Subcutaneous adipose tissue (tissue), 4 donors: ENCODE data around the gene AUTS2. TPM values are rescaled to one million over a fixed set of nuclear protein-coding genes. Genes with fewer than 3 reads are reported as not detected.

Source experiments
- total RNA-seq, 4 donors: library from RNA; depleted of rRNA; stranded (reverse); fragments of >200 nt; gene quantifications; one replicate each; pipeline ENCODE4 v1.1.0, GENCODE V29; 2016
- TF ChIP-seq, protein P1 (sequence below): fragments of 450-650 bp; IDR thresholded peaks from one replicate; pipeline ENCODE4 v1.5.1; 2016; ENCODE audit warnings: low read depth, mild to moderate bottlenecking, control low read depth, antibody characterized with exemption, moderate library complexity

The AUTS2 gene
- total RNA-seq, 4 donors from 2014 or later: 22.4 to 46.9 (median 27.4) TPM

DNA sequence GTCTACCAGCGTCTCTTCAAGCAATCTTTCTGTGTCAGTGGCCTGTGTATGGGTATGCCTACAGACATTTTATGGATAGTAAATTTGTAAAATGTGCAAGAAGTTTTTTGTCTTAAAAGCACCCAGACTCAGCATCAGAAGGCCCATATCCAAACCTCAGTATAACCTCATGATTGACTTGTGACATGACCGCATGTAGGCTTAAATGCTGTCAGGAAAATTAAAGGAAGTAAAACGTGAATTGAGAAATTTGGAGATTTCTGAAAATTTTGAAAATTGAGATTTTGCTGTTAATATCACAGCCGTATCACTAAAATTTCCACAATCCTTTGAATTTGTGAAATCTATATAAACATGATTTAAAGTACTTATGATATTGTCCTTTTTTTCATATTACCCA, 410.2 kb downstream of the AUTS2 start:
- TF ChIP-seq, protein P1, sequence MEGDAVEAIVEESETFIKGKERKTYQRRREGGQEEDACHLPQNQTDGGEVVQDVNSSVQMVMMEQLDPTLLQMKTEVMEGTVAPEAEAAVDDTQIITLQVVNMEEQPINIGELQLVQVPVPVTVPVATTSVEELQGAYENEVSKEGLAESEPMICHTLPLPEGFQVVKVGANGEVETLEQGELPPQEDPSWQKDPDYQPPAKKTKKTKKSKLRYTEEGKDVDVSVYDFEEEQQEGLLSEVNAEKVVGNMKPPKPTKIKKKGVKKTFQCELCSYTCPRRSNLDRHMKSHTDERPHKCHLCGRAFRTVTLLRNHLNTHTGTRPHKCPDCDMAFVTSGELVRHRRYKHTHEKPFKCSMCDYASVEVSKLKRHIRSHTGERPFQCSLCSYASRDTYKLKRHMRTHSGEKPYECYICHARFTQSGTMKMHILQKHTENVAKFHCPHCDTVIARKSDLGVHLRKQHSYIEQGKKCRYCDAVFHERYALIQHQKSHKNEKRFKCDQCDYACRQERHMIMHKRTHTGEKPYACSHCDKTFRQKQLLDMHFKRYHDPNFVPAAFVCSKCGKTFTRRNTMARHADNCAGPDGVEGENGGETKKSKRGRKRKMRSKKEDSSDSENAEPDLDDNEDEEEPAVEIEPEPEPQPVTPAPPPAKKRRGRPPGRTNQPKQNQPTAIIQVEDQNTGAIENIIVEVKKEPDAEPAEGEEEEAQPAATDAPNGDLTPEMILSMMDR: no peak

GRCh38 chr7:70014472-70015177, 416.4 kb downstream of the AUTS2 start:
- TF ChIP-seq, protein P1: no peak

DNA sequence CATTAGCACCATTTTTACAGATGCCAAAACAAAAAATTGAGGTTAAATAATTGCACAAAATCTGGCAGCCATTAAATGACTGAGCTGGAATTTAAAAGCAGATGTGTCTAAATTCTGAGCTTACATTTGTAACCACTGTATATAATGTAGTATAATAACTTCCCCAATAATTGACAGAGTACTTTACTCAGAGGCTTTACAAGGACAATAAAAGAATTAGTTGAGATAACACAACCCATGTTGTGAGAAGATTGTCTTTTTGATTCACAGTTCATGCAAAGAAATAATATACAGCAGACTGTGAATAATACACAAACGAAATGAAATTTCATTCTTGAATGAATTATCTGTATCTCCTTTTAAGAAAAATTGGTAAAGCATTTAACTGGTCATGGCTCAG, 417.1 kb downstream of the AUTS2 start:
- TF ChIP-seq, protein P1: no peak

DNA sequence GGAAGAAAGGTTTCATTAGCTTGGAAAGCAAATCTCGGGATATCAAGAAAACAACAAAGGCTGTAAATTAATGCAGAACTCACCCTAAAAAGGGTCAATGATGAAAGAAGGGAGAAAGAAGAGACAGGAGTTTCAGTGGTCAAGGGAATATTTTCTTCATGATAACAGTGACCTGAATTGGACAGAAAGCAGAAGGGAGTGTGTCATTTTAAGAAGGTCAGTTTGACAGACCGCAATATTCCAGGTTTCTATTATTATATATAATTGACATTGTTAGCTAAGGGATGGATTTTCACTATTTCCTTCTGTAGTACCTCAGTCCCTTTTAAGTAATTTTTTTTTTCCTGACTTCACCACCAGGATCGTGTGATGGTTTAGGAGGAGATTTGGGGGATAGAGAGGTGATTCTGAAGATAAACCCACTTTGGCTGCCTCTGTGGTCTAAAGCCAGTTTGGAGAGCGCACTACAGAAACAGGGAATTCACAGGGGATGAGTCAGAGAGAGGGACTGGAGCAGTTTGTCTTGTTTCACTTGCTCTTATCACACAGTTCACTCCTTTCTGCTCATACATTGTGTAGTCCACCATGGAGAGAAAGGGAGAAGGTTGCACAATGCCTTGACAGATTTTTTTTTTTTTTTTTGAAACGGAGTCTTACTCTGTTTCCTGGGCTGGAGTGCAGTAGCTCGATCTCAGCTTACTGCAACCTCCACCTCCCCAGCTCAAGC, 417.9 kb downstream of the AUTS2 start:
- TF ChIP-seq, protein P1: no peak

- TF ChIP-seq, protein P1: no peak
These were observed 419.1 kb downstream of the AUTS2 start for GRCh38 chr7:70017357-70017756.

DNA sequence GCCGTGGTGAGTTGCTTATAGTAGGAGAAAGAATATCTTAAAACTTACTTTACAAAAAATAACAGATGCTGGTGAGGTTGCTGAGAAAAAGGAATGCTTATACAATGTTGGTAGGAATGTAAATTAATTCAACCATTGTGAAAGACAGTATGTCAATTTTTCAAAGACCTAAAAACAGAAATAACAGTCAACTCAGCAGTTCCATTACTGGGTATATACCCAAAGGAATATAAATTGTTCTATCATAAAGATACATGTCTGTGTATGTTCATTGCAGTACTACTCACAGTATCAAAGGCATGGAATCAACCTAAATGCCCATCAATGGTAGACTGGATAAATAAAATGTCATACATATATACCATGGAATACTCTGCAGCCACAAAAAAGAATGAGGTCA, 420.4 kb downstream of the AUTS2 start:
- TF ChIP-seq, protein P1: no peak

DNA sequence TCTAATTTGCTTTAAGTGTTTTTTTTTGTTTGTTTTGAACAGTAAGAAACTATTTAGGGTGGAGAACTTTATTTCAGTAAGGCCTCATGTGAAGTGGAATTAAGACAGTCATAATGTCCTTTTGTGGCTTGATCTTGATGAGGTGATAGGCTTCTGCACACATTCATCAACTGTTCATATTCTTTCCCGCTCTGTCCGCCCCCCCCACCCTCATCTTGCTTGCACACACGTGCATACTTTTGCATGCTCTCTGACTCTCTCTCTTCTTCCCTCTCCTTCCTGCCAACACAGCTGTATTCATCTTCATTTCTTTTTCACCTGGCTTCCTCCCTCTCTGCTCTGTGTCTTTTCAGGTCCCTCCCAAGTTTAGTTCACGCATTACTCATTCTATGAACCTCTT, 429.6 kb downstream of the AUTS2 start:
- TF ChIP-seq, protein P1: no peak
